Kidney (tissue), 14 donors: ENCODE data around the gene ABCA4. TPM values are rescaled to one million over a fixed set of nuclear protein-coding genes. Genes with fewer than 3 reads are reported as not detected.
A peak's percentile ranks its signal among the peaks of the same experiment; 100 is the strongest.

Experiments
- DNase-seq, 5 donors: peaks; one replicate each; pipeline ENCODE4 v3.0.0-alpha.2; 2013 to 2020
- FAIRE-seq: peaks from 2 replicates; lab custom pipeline; 2012; peaks lifted over from hg19 to GRCh38; lab: Jason Lieb, UNC
- H3K27ac ChIP-seq, 2 donors: one replicate each; pipeline ENCODE4 v1.7.0; 2013; ENCODE audit warnings: low read depth in 2 of 2, low read length in 2 of 2, inconsistent platforms in 1 of 2
- H3K27me3 ChIP-seq: one replicate; pipeline ENCODE4 v1.7.1; 2013; ENCODE audit warnings: low read length, inconsistent platforms; ENCODE audit not compliant: control insufficient read depth, insufficient read depth
- H3K36me3 ChIP-seq, 3 donors: one replicate each; pipeline versions ENCODE4 v1.7.0 to v1.7.1; 2013; ENCODE audit warnings: low read length in 3 of 3, control low read depth in 1 of 3, inconsistent platforms in 1 of 3; ENCODE audit not compliant: insufficient read depth in 3 of 3, control insufficient read depth in 2 of 3
- H3K4me1 ChIP-seq, 3 donors: one replicate each; pipeline versions ENCODE4 v1.7.0 to v1.7.1; 2013; ENCODE audit warnings: low read length in 3 of 3, inconsistent platforms in 1 of 3, low read depth in 1 of 3; ENCODE audit not compliant: control insufficient read depth in 2 of 3, insufficient read depth in 2 of 3
- H3K4me3 ChIP-seq, 3 donors: one replicate each; pipeline versions ENCODE4 v1.7.0 to v1.8.1; 2013; ENCODE audit warnings: low read length in 3 of 3, control low read depth in 1 of 3, inconsistent platforms in 1 of 3
- H3K9ac ChIP-seq, 3 donors: one replicate each; pipeline versions ENCODE4 v1.7.0 to v1.7.1; 2013; ENCODE audit warnings: low read length in 3 of 3, control low read depth in 1 of 3, inconsistent platforms in 1 of 3
- H3K9me3 ChIP-seq, 3 donors: one replicate each; pipeline versions ENCODE4 v1.7.0 to v1.7.1; 2013; ENCODE audit warnings: low read length in 3 of 3, control low read depth in 1 of 3, inconsistent platforms in 1 of 3; ENCODE audit not compliant: control insufficient read depth in 2 of 3, insufficient read depth in 1 of 3
- intact Hi-C: fragments of 100-400 bp; cut with DNase I; formaldehyde crosslinking; loops from one replicate; pipeline ENCODE4 v1.11.1; 2022
- polyA plus RNA-seq: library from polyadenylated mRNA; stranded (reverse); fragments of 350-450 nt; fragmentation: Illumina TruSeq; extraction: RNeasy Lipid Tissue Mini Kit (QIAGEN cat#74804); gene quantifications from one replicate; pipeline ENCODE4 v1.2.3, GENCODE V29; 2014; ENCODE audit warnings: low read depth, low replicate concordance; ENCODE audit not compliant: insufficient read depth
- total RNA-seq: library from RNA; stranded (reverse); fragmentation: NEBNext Ultra II Directional; extraction: Animal tissue kit (Norgen Biotek cat#: 25700); gene quantifications from one replicate; pipeline ENCODE4 v1.2.1, GENCODE V29; 2021
- TF ChIP-seq, protein P1 (sequence below): IDR thresholded peaks from 3 replicates; pipeline ENCODE4 v1.5.1; 2012; ENCODE audit warnings: mild to moderate bottlenecking, moderate library complexity, borderline replicate concordance; ENCODE audit not compliant: insufficient read depth; ENCODE audit errors: extremely low read depth
- donor health status: control.
- donor health status: control.
- donor health status: control.
- donor health status: control.
- donor health status: control.
- donor health status: DM: yes; HTN: yes; CAD: no.
- donor health status: Normal renal cell carcinoma (clear cell type).

Gene ABCA4
- total and polyA plus RNA-seq, 2 donors from 2014 or later, result 1.5 to 2.1 TPM

DNA sequence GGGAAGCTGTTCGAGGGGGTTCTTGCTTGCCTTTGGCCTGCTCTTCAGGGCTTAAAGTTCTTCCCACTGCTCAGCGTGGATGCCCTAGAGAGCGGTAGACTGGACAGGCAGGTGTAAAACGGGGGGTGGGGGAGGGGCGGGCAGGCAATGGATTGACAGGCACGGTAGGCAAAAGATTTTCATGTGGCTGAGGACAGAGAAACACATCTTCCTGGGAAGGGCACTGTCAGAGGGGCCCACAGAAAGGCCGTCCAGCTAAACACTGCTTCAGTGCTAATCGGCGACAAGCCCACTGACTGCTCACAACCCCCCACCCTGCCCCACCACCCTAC, 412 bp downstream of the ABCA4 start:
- H3K9ac ChIP-seq, result no peak overlapping the region
- no peaks in the 10 kb centered on the region for H3K27me3 ChIP-seq
- H3K9me3 ChIP-seq, result no peaks in the 10 kb centered on the region
- TF ChIP-seq, protein P1, sequence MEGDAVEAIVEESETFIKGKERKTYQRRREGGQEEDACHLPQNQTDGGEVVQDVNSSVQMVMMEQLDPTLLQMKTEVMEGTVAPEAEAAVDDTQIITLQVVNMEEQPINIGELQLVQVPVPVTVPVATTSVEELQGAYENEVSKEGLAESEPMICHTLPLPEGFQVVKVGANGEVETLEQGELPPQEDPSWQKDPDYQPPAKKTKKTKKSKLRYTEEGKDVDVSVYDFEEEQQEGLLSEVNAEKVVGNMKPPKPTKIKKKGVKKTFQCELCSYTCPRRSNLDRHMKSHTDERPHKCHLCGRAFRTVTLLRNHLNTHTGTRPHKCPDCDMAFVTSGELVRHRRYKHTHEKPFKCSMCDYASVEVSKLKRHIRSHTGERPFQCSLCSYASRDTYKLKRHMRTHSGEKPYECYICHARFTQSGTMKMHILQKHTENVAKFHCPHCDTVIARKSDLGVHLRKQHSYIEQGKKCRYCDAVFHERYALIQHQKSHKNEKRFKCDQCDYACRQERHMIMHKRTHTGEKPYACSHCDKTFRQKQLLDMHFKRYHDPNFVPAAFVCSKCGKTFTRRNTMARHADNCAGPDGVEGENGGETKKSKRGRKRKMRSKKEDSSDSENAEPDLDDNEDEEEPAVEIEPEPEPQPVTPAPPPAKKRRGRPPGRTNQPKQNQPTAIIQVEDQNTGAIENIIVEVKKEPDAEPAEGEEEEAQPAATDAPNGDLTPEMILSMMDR, result no peak
- H3K27ac ChIP-seq, result no peak overlapping the region
- FAIRE-seq, result no peak
- H3K4me3 ChIP-seq, result no peak overlapping the region
- intact Hi-C loops, result no loop called here
- no peaks in the 10 kb centered on the region for H3K36me3 ChIP-seq
- peaks cover 18 to 25% (median 20%) of the 10 kb centered on the region in 3 donors for H3K4me1 ChIP-seq
- DNase-seq, result peak in 3 of 5 donors; percentile 43 to 74 (median 68)

DNA sequence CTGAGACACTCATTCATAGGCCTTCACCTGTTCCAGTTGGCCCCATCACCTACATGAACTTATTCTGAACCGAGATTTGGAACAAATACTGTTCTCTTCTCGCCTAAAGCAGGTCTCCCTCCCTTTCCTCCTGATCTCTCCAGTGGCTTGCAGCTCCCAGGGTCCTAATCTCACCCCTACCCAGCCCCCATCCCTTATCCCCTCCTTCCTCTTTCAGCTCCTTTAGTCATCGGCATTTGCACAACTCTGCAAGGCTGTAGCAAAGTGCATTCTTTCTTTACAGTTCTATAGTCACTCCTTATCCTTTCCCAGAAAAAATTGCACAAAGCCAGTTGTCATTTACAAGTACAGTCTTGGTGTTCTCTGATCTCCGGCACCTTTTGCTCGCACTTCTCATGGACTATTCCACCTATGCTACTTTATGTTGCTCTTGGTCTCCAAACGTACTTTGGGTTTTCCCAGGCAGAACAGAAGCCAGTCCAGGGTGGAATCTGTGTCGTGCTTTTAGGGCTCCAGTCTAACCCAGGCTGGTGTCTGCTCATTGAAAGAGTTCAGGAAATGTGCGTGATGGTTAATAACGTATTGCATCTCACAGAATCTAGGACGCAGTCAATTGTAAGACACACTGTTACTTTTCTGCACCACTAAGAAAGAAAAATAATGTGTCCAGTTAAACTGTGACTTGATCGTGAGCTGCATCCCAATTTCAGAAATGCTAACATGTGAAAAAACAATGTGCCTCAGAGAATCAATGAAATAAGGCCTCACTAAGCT, 965 bp downstream of the ABCA4 start:
- TF ChIP-seq, protein P1, result no peak
- DNase-seq (peak in 2 of 5 donors; percentile 69 to 73), FAIRE-seq (no peak)
- H3K9me3 ChIP-seq, result no peaks in the 10 kb centered on the region
- H3K4me3 ChIP-seq, result no peak overlapping the region
- intact Hi-C loops, result no loop called here
- H3K27me3 ChIP-seq, result no peaks in the 10 kb centered on the region
- H3K4me1 ChIP-seq, result peaks cover 18 to 22% (median 22%) of the 10 kb centered on the region in 3 donors
- H3K9ac ChIP-seq, result no peak overlapping the region
- H3K36me3 ChIP-seq, result no peaks in the 10 kb centered on the region
- H3K27ac ChIP-seq, result no peak overlapping the region

DNA sequence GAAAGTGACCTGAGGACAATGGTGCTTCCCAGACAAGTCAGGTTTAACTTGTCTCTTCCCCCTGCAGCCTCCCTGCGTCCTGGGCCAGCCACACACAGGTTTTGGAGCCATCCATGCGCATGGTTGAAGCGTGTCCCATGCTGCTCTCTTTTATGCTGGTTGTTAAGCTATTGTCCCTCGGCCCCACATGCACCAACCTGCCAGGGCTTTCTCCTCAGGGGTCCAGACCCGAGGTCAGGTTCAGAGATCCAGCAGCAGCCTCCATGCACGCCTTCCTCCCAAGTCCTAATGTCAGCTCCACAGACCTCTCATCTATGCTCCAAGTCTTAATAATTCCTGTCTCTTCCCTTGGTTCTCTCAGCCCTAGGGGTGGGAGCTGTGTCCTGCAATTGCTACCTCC, 1.6 kb downstream of the ABCA4 start:
- H3K9ac ChIP-seq, result no peak overlapping the region
- H3K27ac ChIP-seq, result no peak overlapping the region
- peaks cover 18 to 22% (median 22%) of the 10 kb centered on the region in 3 donors for H3K4me1 ChIP-seq
- DNase-seq (no peak), FAIRE-seq (no peak)
- intact Hi-C loops, result no loop called here
- H3K4me3 ChIP-seq, result no peak overlapping the region
- H3K9me3 ChIP-seq, result no peaks in the 10 kb centered on the region
- no peaks in the 10 kb centered on the region for H3K27me3 ChIP-seq
- H3K36me3 ChIP-seq, result no peaks in the 10 kb centered on the region
- TF ChIP-seq, protein P1, result no peak

DNA sequence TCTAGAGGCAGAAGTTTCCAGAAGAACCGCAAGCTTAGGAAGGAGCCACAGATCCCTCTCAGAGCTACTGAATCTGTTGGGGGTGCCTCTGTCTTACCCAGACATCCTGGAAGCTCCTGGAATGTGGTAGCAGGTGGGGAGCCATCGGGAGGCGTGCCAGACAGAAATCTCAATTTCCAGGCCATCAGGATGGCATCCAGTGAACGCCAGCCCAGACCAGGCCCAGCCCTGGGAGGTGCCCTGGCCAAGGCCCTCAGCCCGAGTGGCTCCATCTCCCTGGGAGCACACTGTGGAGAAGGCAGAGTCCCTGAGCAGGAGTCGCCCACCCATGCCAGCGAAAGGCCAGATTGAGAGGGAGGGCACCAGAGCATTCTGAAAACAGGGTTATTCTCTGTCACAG, 2.5 kb downstream of the ABCA4 start:
- Histone ChIP-seq H3K4me3 (no peak overlapping the region), H3K9me3 (no peaks in the 10 kb centered on the region), H3K9ac (no peak overlapping the region), H3K36me3 (no peaks in the 10 kb centered on the region), H3K27me3 (no peaks in the 10 kb centered on the region), H3K4me1 (peaks cover 18 to 26% (median 22%) of the 10 kb centered on the region in 3 donors), H3K27ac (peak overlapping the region in 1 of 2 donors; percentile 34)
- FAIRE-seq (no peak), DNase-seq (peak in 1 of 5 donors; percentile 78)
- TF ChIP-seq, protein P1, result no peak
- intact Hi-C loops, result no loop called here
